ENCODE data around the gene CEP78. TPM values are rescaled to one million over a fixed set of nuclear protein-coding genes. Genes with fewer than 3 reads are reported as not detected.
"Not testable (repeated sequence)": the region's sequence is repeated elsewhere in the genome, so short reads cannot be mapped to it uniquely, and the experiment has no call there.

Gene CEP78
- total and polyA plus RNA-seq, 11 donors: 1.1 to 8.2 (median 3.3) TPM

DNA sequence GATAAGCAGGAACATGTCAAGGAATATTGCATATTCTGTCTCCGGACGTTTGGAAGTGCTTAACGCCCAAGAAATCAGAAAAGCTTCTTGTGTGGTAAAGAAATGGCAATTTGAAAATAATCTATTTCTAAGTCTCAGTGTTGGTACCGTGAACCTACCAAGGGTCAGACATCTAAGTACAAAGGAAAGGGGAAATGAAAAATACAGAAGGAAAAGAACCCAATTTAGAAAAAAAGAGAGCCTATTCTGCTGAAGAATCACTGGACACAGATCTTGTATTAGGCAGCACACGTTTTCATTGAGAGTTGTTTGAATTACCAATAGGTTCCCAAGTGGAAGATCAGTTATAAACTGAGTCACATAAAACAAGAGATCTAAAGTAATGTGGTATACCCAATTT, 46.9 kb upstream of the CEP78 start:
- Histone ChIP-seq H3K27me3 (no peaks in the 10 kb centered on the region), H3K4me1 (peaks cover 0 to 25% (median 0%) of the 10 kb centered on the region in 12 donors), H3K9me3 (no peaks in the 10 kb centered on the region), H3K27ac (peak overlapping the region in 1 of 12 donors; percentile 73), H3K4me3 (no peak overlapping the region), H3K36me3 (no peaks in the 10 kb centered on the region)
- WGBS, 4 donors: 76 to 85% (median 80%) methylated on average over 5 of the region's 5 CpGs
- ATAC-seq: no peak
- intact Hi-C loops (cut with DNase I): no loop called here
- DNase-seq: no peak
- TF ChIP-seq, protein P1, sequence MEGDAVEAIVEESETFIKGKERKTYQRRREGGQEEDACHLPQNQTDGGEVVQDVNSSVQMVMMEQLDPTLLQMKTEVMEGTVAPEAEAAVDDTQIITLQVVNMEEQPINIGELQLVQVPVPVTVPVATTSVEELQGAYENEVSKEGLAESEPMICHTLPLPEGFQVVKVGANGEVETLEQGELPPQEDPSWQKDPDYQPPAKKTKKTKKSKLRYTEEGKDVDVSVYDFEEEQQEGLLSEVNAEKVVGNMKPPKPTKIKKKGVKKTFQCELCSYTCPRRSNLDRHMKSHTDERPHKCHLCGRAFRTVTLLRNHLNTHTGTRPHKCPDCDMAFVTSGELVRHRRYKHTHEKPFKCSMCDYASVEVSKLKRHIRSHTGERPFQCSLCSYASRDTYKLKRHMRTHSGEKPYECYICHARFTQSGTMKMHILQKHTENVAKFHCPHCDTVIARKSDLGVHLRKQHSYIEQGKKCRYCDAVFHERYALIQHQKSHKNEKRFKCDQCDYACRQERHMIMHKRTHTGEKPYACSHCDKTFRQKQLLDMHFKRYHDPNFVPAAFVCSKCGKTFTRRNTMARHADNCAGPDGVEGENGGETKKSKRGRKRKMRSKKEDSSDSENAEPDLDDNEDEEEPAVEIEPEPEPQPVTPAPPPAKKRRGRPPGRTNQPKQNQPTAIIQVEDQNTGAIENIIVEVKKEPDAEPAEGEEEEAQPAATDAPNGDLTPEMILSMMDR (IDR thresholded peaks at IDR 0.05): no peak
- TF ChIP-seq POLR2A (IDR thresholded peaks at IDR 0.05): no peak

DNA sequence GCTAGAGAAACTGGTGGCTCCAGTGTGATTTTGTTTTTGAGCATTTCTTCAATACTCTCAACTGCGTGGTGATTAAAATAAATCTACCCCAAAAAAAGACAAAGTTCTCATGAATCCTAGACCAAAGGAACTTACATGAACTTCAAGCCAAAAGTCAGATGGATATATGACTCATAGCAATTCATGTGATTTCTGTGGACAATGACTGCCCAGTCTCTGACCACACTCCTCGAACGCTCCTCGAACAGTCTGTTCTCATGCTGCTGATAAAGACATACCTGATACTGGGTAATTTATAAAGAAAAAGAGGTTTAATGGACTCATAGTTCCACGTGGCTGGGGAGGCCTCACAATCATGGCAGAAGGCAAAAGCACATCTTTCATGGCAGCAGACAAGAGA, 46.4 kb upstream of the CEP78 start:
- ATAC-seq: no peak
- H3K4me1 ChIP-seq: peaks cover 0 to 25% (median 0%) of the 10 kb centered on the region in 12 donors
- TF ChIP-seq POLR2A (IDR thresholded peaks at IDR 0.05): no peak
- TF ChIP-seq, protein P1 (IDR thresholded peaks at IDR 0.05): no peak
- intact Hi-C loops (cut with DNase I): no loop called here
- WGBS, 4 donors: 69 to 74% (median 71%) methylated on average over 5 of the region's 5 CpGs
- H3K9me3 ChIP-seq: no peaks in the 10 kb centered on the region
- peak overlapping the region in 1 of 12 donors; percentile 44 for H3K27ac ChIP-seq
- DNase-seq: no peak
- no peaks in the 10 kb centered on the region for H3K27me3 ChIP-seq
- no peak overlapping the region for H3K4me3 ChIP-seq
- H3K36me3 ChIP-seq: no peaks in the 10 kb centered on the region

DNA sequence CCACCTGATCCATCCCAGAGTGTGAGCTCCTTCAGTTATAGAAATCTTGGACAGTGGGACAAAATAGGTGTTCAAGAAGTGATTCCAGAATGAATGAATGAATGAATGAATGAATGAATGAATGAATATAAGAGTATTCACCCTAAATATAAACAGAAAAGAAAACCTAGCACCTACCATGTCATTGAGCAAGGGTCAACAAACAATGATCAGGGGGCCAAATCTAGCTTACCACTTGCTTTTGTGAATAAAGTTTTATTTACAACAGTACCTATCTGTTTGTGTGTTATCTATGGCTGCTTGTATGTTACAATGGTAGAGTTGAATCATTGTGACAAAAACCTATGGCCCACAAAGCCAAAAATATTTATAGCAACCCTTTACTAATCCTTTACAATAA, 43.9 kb upstream of the CEP78 start:
- H3K27me3 ChIP-seq: no peaks in the 10 kb centered on the region
- no peaks in the 10 kb centered on the region for H3K36me3 ChIP-seq
- intact Hi-C loops (cut with DNase I): no loop called here
- H3K9me3 ChIP-seq: no peaks in the 10 kb centered on the region
- H3K4me3 ChIP-seq: no peak overlapping the region
- H3K4me1 ChIP-seq: peaks cover 0 to 38% (median 0%) of the 10 kb centered on the region in 12 donors
- TF ChIP-seq, protein P1 (IDR thresholded peaks at IDR 0.05): no peak
- no peak for TF ChIP-seq POLR2A (IDR thresholded peaks at IDR 0.05)
- DNase-seq (no peak), ATAC-seq (no peak)
- H3K27ac ChIP-seq: no peak overlapping the region

DNA sequence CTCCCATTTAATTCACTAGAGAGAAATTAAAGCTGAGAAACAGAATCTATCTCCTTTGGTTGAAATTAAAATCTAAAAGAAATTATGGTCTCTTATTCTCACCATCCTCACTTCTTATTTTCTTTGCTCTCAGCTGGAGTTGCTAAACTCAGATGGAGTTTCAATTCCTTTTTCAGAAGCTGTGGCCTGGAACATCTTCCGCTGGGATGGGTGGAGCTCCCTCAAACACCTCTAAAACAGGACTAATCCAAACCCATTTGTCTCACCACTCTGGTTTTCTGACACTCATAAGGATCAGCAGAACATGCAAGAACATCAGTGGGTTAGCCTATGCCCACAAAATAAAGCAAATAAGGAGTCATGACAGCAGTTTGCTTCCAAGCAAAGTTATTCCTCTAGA, 39.6 kb upstream of the CEP78 start:
- TF ChIP-seq POLR2A (IDR thresholded peaks at IDR 0.05): no peak
- TF ChIP-seq, protein P1 (IDR thresholded peaks at IDR 0.05): no peak
- no peaks in the 10 kb centered on the region for H3K9me3 ChIP-seq
- DNase-seq: no peak
- no peak for ATAC-seq
- intact Hi-C loops (cut with DNase I): no loop called here
- peaks cover 0 to 21% (median 0%) of the 10 kb centered on the region in 12 donors for H3K4me1 ChIP-seq
- H3K36me3 ChIP-seq: no peaks in the 10 kb centered on the region
- peaks cover 0 to 7% (median 0%) of the 10 kb centered on the region in 9 donors for H3K27me3 ChIP-seq
- WGBS, 4 donors: 82 to 92% (median 87%) methylated on average over 1 of the region's 1 CpG
- H3K4me3 ChIP-seq: no peak overlapping the region
- peak overlapping the region in 1 of 12 donors; percentile 17 for H3K27ac ChIP-seq

DNA sequence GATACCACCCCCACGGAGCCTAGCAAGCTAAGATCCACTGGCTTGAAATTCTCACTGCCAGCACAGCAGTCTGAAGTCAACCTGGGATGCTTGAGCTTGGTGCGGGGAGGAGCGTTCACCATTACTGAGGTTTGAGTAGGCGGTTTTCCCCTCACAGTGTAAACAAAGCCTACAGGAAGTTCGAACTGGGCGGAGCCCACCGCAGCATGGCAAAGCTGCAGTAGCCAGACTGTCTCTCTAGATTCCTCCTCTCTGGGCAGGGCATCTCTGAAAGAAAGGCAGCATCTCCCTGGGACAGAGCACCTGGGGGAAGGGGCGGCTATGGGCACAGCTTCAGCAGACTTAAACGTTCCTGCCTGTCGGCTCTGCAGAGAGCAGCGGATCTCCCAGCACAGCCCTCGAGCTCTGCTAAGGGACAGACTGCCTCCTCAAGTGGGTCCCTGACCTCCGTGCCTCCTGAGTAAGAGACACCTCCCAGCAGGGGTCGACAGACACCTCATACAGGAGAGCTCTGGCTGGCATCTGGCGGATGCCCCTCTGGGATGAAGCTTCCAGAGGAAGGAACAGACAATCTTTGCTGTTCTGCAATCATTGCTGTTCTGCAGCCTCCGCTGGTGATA, 34.6 kb upstream of the CEP78 start:
- H3K4me3 ChIP-seq; H3K9me3 ChIP-seq; ATAC-seq; H3K36me3 ChIP-seq; intact Hi-C loops (cut with DNase I): not testable (repeated sequence)
- peak overlapping the region in 1 of 12 donors; percentile 7 for H3K27ac ChIP-seq
- peak in 3 of 5 donors; percentile 22 to 69 (median 52) for DNase-seq
- peaks cover 0 to 19% (median 0%) of the 10 kb centered on the region in 12 donors for H3K4me1 ChIP-seq
- H3K27me3 ChIP-seq: peaks cover 0 to 16% (median 0%) of the 10 kb centered on the region in 9 donors
- 49 to 73% (median 55%) methylated on average over 6 to 16 of the region's 16 CpGs for WGBS, 4 donors
